ENCODE data around the gene ART5. TPM values are rescaled to one million over a fixed set of nuclear protein-coding genes. Genes with fewer than 3 reads are reported as not detected.
"Not testable (repeated sequence)": the region's sequence is repeated elsewhere in the genome, so short reads cannot be mapped to it uniquely, and the experiment has no call there.

Gene ART5
- polyA plus RNA-seq, 1 donor (not counting 4 experiments of a cell fraction or from before 2014, with no cell fraction given) = not detected

DNA sequence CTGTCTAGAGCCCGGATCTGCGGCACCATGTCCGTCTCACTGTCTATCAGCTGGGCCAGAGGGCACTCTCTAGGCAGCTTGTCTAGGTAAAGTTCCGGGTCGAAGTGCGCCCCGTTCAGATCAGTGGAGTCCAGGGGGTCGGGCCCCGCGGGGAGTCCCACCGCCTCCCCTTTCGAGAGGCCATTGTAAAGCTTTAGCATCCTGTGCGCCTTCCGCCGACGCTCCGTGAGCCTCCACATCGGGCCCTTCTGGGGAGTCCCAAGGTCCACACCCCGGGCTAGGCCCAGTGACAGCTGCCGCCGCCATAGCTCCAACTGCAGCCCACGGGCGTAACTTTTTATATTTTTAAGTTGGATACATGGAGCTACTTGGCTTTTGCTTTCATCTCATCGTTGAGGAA is 50.5 kb downstream of the ART5 start:
- H3K9ac ChIP-seq (ENCODE audit: control insufficient read depth, extremely low read depth, insufficient read depth, low read length); FAIRE-seq; H3K27ac ChIP-seq (ENCODE audit: control insufficient read depth, insufficient read depth, low read length); H3K9me3 ChIP-seq (ENCODE audit: control insufficient read depth, low read depth, low read length); H3K36me3 ChIP-seq (ENCODE audit: control insufficient read depth in 2 of 2, extremely low read depth in 1 of 2, insufficient read depth in 2 of 2, low read length in 2 of 2); H3K79me2 ChIP-seq (ENCODE audit: control insufficient read depth, insufficient read depth, low read length); H3K4me3 ChIP-seq (ENCODE audit: control insufficient read depth in 2 of 3, extremely low read depth in 1 of 3, insufficient read depth in 2 of 3, low read depth in 1 of 3, low read length in 3 of 3); dilution Hi-C loops (cut with MboI; ENCODE audit: extremely low pct_ligation_motif_present, low sequenced_read_pairs); H4K20me1 ChIP-seq (ENCODE audit: control insufficient read depth, extremely low read depth, insufficient read depth, low read length); H3K4me2 ChIP-seq (ENCODE audit: control insufficient read depth, extremely low read depth, insufficient read depth, low read depth, low read length); H3K27me3 ChIP-seq (ENCODE audit: control insufficient read depth, extremely low read depth, insufficient read depth, low read length); H3K9me1 ChIP-seq (ENCODE audit: control insufficient read depth, extremely low read depth, insufficient read depth, low read length); H2AFZ ChIP-seq (ENCODE audit: control insufficient read depth, low read length); H3K4me1 ChIP-seq (ENCODE audit: control insufficient read depth, extremely low read depth, insufficient read depth, low read length); DNase-seq (ENCODE audit: low read depth, low spot score): not testable (repeated sequence)

DNA sequence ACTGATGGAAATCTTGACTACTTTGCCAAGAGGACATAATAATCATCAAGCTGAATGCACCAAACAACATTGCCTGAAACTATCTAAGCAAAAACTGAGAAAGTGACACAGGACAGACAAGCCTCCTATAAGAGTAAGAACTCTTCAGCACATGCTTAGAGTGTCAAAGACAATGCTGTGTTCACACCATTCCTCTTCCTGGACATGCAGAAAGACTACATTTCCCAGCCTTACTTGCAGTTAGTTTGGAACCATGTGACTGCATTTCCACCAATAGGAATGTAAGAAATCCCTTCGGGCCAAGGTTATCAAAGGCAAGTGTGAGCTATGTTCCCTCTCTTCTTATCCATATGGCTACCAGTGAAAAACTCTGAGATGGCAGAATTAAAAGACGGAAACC is 51.6 kb downstream of the ART5 start:
- H3K4me1 ChIP-seq (ENCODE audit: control insufficient read depth, extremely low read depth, insufficient read depth, low read length); H3K9me1 ChIP-seq (ENCODE audit: control insufficient read depth, extremely low read depth, insufficient read depth, low read length); H3K27me3 ChIP-seq (ENCODE audit: control insufficient read depth, extremely low read depth, insufficient read depth, low read length); DNase-seq (ENCODE audit: low read depth, low spot score); dilution Hi-C loops (cut with MboI; ENCODE audit: extremely low pct_ligation_motif_present, low sequenced_read_pairs); H4K20me1 ChIP-seq (ENCODE audit: control insufficient read depth, extremely low read depth, insufficient read depth, low read length); H3K4me2 ChIP-seq (ENCODE audit: control insufficient read depth, extremely low read depth, insufficient read depth, low read depth, low read length); H2AFZ ChIP-seq (ENCODE audit: control insufficient read depth, low read length); H3K9ac ChIP-seq (ENCODE audit: control insufficient read depth, extremely low read depth, insufficient read depth, low read length); FAIRE-seq; H3K4me3 ChIP-seq (ENCODE audit: control insufficient read depth in 2 of 3, extremely low read depth in 1 of 3, insufficient read depth in 2 of 3, low read depth in 1 of 3, low read length in 3 of 3); H3K9me3 ChIP-seq (ENCODE audit: control insufficient read depth, low read depth, low read length); H3K27ac ChIP-seq (ENCODE audit: control insufficient read depth, insufficient read depth, low read length); H3K79me2 ChIP-seq (ENCODE audit: control insufficient read depth, insufficient read depth, low read length); H3K36me3 ChIP-seq (ENCODE audit: control insufficient read depth in 2 of 2, extremely low read depth in 1 of 2, insufficient read depth in 2 of 2, low read length in 2 of 2): not testable (repeated sequence)

DNA sequence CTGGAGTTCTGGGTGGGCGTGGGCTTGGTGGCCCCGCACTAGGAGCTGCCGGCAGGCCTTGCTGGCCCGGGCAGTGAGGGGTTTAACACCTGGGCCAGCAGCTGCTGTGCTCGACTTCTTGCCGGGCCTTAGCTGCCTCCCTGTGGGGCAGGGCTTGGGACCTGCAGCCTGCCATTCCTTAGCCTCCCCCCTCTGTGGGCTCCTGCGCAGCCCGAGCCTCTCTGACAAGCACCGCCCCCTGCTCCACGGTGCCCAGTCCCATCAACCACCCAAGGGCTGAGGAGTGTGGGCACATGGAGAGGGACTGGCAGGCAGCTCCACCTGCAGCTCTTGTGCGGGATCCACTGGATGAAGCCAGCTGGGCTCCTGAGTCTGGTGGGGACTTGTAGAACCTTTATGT is 53.0 kb downstream of the ART5 start:
- DNase-seq (ENCODE audit: low read depth, low spot score); H3K27me3 ChIP-seq (ENCODE audit: control insufficient read depth, extremely low read depth, insufficient read depth, low read length); H3K79me2 ChIP-seq (ENCODE audit: control insufficient read depth, insufficient read depth, low read length); H3K9me1 ChIP-seq (ENCODE audit: control insufficient read depth, extremely low read depth, insufficient read depth, low read length); H3K27ac ChIP-seq (ENCODE audit: control insufficient read depth, insufficient read depth, low read length); dilution Hi-C loops (cut with MboI; ENCODE audit: extremely low pct_ligation_motif_present, low sequenced_read_pairs); H3K4me2 ChIP-seq (ENCODE audit: control insufficient read depth, extremely low read depth, insufficient read depth, low read depth, low read length); H4K20me1 ChIP-seq (ENCODE audit: control insufficient read depth, extremely low read depth, insufficient read depth, low read length); H3K4me3 ChIP-seq (ENCODE audit: control insufficient read depth in 2 of 3, extremely low read depth in 1 of 3, insufficient read depth in 2 of 3, low read depth in 1 of 3, low read length in 3 of 3); H3K9ac ChIP-seq (ENCODE audit: control insufficient read depth, extremely low read depth, insufficient read depth, low read length); H2AFZ ChIP-seq (ENCODE audit: control insufficient read depth, low read length); H3K4me1 ChIP-seq (ENCODE audit: control insufficient read depth, extremely low read depth, insufficient read depth, low read length); H3K9me3 ChIP-seq (ENCODE audit: control insufficient read depth, low read depth, low read length); FAIRE-seq; H3K36me3 ChIP-seq (ENCODE audit: control insufficient read depth in 2 of 2, extremely low read depth in 1 of 2, insufficient read depth in 2 of 2, low read length in 2 of 2): not testable (repeated sequence)

Small RNA genes lying within 50 kb of the gene (small RNA-seq; reads per million reads assigned to genes)
- 0 reads per million in 3 experiments for gene RF00019 (ENCODE audit: insufficient read length in 3 of 3, low read depth in 3 of 3, low replicate concordance in 1 of 3)

Other genes with a start within 250 kb of the ART5 start
- not detected in 3 replicates for gene ART1, start 3.1 kb upstream of the ART5 start, polyA plus RNA-seq
- 0.46 to 0.98 TPM (median 0.83 TPM) in 3 replicates for gene CHRNA10, start 29.4 kb upstream of the ART5 start, polyA plus RNA-seq
- 66.9 to 93.1 TPM (median 78.9 TPM) in 3 replicates for gene NUP98, start 155.6 kb upstream of the ART5 start, polyA plus RNA-seq
- 37.3 to 59.8 TPM (median 46.2 TPM) in 3 replicates for gene PGAP2, start 166.6 kb upstream of the ART5 start, polyA plus RNA-seq
- 39.8 to 84.6 TPM (median 67.1 TPM) in 3 replicates for gene RHOG, start 199.0 kb upstream of the ART5 start, polyA plus RNA-seq
- 23.7 to 39.4 TPM (median 25.1 TPM) in 3 replicates for gene STIM1, start 213.7 kb upstream of the ART5 start, polyA plus RNA-seq

All from keratinocyte (primary cell).